Skin of body (tissue), 2 donors: Measurements from ENCODE around the gene LIPG. TPM values are rescaled to one million over a fixed set of nuclear protein-coding genes. Genes with fewer than 3 reads are reported as not detected.
"Not testable (repeated sequence)": the region's sequence is repeated elsewhere in the genome, so short reads cannot be mapped to it uniquely, and the experiment has no call there.

ENCODE experiments used
- DNase-seq: peaks from one replicate; lab custom pipeline; 2025; lab: John Stamatoyannopoulos, UW
- total RNA-seq: library from RNA; depleted of rRNA; stranded (reverse); fragments of >200 nt; gene quantifications from one replicate; pipeline ENCODE4 v1.2.3, GENCODE V29; 2014

The LIPG gene
- total RNA-seq, 1 donor from 2014 or later = 8.1 TPM

DNA sequence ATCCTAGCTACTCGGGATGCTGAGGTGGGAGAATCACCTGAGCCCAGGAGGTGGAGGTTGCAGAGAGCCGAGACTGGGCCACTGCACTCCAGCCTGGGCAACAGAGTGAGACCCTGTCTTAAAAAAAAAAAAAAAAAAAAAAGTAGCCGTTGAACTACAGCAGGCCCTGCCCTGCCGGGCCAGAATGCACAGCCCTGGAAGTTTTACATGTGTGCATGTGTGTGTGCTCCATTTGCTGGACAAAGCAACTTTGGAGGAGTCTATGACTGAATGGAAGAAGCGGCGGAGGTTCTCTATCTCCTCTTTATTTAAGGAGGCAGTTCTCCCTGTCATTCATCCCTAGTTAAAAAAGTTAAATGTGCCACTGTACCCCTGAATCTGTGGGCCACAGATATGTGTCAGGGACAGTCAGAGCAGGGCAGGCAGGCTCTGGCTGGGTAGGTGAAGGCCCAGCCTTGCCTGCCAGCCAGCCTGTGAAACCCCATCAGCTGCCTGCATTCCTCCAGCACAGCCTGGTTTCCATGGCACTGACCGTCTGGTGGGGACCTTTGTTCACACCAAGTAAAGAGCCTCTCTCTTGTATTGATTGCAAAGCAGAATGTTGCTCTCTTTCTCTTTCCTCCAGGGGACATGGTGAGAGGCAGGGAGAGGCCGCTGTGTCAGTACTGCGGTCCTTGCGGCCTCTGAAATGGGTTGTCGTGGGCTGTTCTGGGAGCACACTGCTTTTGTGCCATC is 10.9 kb downstream of the LIPG start:
- no peak for DNase-seq

DNA sequence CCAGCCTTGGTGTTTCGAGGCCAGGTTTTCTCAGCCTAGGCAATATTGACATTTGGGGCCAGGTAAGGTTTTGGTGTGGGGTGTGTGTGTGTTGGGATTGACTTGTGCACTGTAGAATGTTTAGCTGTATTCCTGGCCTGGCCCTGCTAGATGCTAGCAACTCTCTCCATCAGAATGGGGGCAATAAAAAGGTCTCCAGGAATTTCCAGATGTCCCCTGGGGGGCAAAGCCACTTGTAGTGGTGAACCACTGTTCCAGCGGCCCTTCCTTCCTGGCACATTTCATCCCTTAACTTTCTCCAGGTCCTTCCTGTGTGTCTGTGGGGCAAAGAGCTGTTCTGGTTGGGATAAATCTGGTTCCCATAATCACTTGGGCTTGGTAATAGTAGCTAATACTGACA is 12.0 kb downstream of the LIPG start:
- DNase-seq = no peak

DNA sequence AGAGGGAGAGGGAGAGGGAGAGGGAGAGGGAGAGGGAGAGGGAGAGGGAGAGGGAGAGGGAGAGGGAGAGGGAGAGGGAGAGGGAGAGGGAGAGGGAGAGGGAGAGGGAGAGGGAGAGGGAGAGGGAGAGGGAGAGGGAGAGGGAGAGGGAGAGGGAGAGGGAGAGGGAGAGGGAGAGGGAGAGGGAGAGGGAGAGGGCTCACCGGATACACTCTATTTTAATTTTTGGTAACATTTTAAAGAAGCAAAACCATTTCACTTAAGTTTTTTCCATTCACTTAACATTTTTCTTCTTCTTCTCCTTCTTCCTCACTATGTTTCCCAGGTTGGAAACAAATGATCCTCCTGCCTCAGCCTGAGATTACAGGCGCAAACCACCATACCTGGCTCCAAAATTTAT is 17.2 kb downstream of the LIPG start:
- not testable (repeated sequence) for DNase-seq

DNA sequence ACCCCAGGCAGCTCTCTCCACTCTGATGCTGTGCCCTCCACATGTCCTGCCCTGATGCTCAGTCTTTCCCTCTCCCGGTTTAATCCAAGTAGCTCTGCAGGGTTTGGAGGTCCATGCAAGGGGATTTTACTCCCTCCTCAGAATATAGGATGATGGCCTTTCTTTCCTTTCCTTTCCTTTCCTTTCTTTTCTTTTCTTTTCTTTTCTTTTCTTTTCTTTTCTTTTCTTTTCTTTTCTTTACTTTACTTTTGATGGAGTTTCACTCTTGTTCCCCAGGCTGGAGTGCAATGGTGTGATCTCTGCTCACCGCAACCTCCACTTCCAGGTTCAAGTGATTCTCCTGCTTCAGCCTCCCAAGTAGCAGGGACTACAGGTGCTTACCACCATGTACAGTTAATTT is 17.7 kb downstream of the LIPG start:
- not testable (repeated sequence) for DNase-seq

DNA sequence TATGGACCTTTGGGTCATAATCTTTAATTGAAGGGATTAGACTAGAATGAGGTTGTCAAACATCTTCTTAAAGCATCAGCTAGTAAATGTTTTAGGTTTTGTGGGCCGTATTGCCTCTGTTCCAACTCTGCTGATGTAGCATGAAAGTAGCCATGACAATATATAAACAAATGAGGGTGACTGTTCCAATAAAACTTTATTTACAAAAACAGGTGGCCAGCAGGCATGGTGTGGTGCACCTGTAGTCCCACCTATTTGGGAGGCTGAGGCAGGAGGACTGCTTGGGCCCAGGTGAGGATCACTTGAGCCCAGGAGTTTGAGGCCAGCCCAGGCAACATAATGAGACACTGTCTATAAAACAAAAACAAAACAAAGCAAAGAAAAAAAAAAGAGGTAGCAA is 18.4 kb downstream of the LIPG start:
- no peak for DNase-seq

DNA sequence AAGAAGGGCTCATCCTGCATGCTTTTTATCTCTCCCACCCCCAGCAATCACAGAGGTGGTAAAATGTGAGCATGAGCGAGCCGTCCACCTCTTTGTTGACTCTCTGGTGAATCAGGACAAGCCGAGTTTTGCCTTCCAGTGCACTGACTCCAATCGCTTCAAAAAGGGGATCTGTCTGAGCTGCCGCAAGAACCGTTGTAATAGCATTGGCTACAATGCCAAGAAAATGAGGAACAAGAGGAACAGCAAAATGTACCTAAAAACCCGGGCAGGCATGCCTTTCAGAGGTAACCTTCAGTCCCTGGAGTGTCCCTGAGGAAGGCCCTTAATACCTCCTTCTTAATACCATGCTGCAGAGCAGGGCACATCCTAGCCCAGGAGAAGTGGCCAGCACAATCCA is 19.5 kb downstream of the LIPG start:
- no peak for DNase-seq

DNA sequence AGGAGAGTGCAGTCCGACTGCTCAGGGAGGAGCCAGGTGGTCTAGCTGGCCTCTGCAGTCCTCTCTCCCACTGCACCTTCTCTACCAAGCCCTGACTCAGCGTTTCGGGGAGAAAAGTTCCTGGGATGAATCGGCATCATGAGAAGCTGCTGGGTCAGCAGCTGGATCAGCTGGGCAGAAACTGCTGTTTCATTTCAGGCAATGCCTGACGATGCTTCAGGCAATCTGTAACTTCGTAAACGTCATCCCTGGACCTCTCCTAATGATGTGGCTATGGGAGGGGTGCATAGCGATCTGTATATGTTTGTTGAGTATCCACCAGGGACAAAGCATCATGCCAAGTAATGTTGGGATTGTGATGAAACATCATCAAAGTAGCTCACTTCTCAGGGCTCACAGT is 20.7 kb downstream of the LIPG start:
- no peak for DNase-seq

DNA sequence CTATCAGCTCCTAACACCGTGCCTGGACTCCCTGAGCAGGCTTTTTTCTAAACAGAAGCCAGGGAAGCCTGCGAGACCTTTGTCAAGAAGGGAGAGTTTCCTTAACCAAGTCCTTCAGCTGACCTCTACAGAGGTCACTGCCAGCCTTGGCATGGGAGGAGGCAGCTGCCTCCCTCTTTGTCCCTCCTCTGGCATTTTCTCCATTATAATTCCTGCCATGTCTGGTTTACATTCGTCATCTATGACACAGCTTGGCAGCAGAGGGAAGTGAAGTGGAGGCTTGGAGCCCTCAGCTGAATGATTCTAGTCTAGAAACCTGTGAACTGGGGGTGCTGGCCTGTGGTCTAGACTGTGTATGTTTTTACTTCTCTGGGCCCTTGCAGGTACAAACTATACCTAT is 22.5 kb downstream of the LIPG start:
- DNase-seq = no peak

DNA sequence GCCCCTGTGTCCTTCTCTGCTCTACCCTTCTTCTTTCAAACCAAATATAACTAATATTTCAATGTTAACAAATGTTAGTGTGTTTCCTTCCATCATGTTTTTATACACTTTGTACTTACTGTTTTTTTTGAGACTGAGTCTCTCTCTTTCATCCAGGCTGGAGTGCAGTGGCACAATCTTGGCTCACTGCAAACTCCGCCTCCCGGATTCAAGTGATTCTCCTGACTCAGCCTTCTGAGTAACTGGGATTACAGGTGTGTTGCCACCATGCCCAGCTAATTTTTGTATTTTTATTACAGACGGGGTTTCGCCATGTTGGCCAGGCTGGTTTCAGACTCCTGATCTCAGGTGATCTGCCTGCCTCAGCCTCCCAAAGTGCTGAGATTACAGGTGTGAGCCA is 23.1 kb downstream of the LIPG start:
- DNase-seq = not testable (repeated sequence)

DNA sequence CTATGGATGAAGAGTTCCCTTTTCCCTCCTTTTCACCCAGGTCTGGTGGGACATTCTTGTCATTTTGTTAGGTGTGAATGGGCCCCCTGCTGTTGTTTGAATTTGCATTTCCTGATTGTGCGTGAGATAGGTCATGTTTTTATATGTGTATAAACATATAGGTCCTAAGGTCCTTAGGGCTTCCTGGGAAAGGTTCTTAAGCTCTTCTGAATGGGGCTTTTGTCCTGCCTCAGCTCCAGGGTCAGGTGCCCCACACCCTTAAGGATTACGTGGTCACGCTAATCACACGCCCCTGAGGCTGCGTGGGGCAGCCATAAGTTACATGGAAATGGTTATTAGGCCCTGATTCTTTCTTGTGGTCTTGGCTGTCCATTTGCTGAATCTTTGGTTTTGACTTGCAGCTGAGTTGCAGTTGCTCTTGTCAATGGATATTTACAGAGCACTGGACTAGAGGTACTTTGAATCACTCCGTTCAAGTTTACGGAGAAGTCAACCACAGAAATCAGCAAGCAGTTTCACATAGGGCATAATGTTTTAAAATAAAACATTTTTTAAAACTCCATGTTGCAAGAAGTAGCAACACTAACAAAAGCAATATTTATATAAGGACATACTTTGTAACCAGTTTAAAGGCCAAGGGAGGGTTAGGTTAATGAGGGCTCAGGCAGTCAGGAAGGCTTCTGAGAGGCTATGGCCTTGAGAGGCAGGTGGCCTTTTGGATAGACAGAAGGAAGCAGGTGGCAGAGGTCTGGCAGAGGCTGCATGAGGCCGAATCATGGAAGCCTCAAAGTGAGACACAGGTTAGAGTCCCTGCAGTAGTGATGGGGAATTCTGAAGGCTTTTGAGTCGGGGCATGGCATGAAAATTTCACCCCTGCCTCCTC is 24.2 kb downstream of the LIPG start:
- no peak for DNase-seq

DNA sequence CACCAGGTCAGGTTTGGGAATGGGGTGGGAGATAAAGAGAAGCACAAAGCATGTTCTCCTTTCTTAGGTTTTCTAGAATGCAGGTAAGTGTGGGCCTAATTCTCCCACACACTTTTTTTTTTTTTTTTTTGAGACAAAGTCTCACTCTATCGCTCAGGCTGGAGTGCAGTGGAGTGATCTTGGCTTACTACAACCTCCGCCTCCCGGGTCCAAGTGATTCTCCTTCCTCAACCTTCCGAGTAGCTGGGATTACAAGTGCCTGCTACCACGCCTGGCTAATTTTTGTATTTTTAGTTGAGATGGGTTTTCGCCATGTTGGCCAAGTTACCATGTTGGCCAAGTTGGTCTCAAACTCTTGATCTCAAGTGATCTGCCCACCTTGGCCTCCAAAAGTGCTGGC is 26.3 kb downstream of the LIPG start:
- DNase-seq = no peak

DNA sequence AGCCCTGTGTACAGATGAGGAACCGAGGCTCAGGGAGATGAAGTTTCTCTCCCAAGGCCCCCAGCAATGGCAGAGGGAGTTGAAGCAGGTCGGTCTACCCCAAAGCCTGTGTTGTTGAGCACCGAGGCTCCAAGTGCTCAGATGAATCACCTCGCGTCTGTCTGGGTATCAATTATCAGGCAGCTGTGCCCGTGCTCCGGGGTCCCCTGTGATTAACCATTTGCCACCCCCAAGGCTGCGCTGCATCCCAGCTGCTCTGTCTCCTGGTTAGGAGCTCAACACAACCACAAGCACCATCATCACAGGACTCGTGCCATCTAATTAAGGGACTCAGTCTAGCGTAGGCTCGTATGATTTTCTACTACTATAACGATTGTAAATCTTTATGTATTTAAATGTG is 27.1 kb downstream of the LIPG start:
- DNase-seq = no peak

DNA sequence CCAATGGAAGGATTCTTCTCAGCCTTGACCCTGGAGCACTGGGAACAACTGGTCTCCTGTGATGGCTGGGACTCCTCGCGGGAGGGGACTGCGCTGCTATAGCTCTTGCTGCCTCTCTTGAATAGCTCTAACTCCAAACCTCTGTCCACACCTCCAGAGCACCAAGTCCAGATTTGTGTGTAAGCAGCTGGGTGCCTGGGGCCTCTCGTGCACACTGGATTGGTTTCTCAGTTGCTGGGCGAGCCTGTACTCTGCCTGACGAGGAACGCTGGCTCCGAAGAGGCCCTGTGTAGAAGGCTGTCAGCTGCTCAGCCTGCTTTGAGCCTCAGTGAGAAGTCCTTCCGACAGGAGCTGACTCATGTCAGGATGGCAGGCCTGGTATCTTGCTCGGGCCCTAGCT is 28.8 kb downstream of the LIPG start:
- DNase-seq = no peak

DNA sequence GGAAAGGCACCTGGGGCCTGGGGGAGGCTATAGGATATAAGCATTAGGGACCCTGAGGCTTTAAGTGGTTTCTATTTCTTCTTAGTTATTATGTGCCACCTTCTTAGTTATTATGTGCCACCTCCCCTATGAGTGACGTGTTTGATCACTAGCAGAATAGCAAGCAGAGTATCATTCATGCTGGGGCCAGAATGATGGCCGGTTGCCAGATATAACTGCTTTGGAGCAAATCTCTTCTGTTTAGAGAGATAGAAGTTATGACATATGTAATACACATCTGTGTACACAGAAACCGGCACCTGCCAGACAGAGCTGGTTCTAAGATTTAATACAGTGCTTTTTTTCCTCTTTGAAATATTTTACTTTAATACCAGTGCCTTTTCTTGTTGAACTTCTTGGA is 29.4 kb downstream of the LIPG start:
- no peak for DNase-seq

DNA sequence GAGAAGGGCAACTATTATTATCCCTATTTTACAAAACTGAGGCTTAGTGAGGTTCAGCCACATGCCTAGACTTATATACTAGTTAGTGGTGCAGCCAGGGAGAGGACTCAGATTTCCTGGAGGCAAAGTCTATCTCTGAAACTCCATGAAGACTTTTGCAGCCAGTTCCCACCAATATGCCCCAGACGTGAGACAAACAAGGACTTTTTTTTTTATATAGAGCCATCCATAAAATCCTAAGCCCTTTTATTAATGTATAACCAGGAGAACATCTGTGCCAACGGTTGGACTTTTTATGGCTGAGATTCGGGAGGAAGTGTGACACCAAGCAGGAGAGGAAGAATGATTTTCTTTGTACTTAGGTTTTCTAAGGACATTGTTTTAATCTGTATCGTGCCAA is 29.9 kb downstream of the LIPG start:
- no peak for DNase-seq

DNA sequence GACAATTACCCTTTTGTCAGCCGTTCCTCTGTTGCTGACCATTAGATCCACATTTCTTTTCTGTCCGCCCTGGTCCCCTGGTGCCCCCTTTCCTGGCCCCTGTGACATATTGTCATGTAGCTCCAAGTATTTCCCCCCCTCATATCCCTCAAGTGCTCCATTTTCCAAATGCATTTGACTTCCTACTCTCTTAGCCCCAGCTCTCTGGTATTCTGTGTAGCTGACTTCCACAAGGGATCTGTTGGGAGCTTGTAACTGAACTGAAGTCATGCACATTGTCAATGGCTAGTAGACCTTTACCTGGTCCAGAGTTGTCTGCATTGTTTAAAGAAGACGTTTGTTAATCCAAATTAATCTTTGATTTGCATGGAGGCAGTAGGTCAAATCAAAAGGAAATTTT is 34.8 kb downstream of the LIPG start:
- DNase-seq = no peak

DNA sequence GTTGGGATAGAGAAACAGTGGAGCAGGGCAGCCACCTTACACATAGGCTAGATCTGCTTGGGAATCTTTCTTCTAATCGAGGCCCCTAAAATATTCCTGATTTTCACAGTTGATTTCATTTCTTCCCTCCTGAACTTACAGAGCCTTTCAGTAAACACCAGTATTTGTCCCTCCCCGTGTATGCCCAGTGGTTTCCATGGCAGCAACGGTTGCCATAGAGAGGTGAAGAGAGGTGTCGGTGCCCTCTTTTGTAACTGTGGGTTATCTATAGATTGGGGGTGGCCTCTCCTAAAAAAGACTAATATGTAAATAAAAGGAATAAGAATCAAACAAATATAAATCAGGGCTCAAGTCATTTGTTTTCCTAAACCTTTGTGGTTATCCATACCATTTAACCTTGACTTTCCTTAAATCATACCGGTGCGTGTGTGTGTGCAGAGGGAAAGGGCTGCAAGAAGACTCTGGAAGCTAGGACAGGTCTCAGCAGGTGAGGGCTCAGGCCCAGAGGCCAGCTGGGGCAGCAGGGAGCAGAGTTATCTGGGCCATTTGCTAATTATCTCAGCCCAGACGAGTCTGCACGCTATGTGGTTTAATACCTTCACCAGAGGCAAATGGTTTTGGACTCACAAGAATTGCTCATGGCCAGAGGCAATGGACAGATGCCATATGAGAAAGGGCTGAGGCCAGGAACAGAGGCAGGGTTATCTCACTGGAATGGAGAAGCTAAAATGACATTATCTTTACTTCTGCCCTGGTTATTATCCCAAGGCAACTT is 35.5 kb downstream of the LIPG start:
- DNase-seq = no peak

DNA sequence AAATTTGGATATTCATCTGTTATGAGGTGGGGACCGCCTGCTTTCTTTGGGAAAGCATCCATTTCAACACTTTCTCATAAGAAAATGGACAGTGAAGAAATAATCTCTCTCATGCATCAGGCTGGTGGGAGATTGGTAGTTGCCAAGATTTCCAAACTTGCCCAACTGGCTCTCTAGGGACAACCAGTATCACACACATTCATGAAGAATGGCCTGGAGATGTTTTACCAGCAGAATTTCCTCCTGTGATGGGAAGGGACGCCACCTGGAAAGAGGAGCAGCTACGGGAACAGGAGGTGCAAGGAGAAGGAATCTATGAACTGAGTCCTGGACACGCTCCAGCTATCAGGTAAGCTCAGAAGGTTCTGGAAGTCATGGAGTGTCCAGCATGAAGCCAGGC is 39.4 kb downstream of the LIPG start:
- no peak for DNase-seq

DNA sequence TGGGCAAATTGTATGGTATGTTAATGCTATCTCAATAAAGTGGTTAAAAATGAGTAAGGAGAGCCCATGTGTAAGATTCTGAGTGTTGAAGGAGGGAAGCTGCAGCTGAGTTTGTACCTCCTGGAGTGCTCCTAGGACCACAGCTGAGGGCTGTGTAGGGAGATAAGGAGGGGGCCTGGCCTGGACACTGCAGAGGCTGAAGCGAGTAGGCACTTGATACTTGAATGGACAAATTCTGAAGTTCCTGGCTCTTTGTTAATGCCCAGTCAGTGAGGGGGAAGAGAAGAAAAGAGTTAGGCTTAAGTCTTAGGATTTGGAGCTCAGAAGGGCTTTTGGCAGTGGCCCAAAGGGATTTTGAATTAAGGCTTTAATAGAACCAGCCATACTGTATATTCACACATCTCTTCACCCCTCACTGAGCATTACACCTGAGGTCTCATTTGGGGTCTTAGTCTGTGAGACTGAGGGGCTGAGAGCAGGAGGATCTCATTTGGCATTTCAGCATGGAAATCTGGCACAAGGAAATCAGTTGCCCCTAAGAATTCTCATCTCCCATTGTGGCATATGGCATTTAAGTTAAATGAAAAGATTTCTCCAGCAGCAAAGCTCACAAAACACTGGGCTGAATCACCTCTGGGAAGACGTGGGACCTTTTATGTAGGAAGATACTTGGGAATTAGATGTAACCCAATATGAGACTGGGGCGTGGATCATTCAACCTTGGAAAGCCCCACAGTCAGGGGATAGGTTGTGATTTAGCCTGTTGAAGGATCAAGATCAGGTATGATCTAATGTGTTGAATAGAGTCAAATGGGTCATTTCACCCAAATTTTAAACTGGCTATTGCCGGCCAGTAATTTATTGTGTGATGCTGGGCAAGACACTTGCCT is 46.8 kb downstream of the LIPG start:
- no peak for DNase-seq

DNA sequence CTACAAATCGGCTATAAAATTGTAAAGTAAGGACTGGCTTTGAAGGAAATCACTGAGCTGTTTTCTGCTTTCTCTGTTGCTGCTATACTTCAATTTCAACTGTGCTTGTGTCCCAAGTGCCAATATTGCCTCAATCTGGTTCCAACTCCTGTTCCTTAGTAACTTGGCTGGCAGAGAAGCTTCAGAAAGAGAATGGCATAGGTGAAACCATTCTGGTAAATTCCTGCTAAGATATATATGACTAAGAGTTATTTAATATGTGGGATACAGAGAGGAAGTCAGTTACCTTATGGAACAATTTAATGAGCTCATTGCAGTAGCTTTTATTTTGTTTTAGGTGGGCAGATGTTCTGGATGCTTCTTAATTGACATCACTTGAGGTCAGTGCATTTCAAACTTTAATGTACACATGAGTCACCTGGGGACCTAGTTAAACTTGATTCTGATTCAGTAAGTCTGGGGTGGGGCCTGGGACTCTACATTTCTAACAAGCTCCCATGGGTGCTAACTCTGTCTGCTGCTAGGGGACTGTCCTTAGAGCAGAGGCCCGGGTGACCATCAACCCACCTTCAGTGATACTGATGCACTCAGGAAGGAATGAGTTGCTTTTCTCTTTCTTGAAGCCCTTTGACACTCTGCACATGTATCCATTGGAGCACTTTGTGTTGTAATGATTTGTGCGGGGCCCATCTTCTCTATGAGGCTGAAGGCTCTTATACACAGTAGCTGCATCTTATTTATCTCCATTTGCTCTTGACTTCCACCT is 47.6 kb downstream of the LIPG start:
- no peak for DNase-seq
